Activated gamma-delta T cell treated with anti-CD3 and anti-CD28 coated beads, Interleukin-2, amount 50 U/mL, for 16 hours (primary cell): ENCODE measurements around the gene GALNT9.
A peak's percentile ranks its signal among the peaks of the same experiment; 100 is the strongest.
"Not testable (repeated sequence)": the region's sequence is repeated elsewhere in the genome, so short reads cannot be mapped to it uniquely, and the experiment has no call there.

Experiments
- DNase-seq: peaks from one replicate; pipeline ENCODE4 v3.0.0-alpha.2; 2020; ENCODE audit warnings: low read depth

Gene GALNT9

GRCh38 chr12:132195242-132195641 lies 134.1 kb downstream of the GALNT9 start:
- not testable (repeated sequence) for DNase-seq

DNA sequence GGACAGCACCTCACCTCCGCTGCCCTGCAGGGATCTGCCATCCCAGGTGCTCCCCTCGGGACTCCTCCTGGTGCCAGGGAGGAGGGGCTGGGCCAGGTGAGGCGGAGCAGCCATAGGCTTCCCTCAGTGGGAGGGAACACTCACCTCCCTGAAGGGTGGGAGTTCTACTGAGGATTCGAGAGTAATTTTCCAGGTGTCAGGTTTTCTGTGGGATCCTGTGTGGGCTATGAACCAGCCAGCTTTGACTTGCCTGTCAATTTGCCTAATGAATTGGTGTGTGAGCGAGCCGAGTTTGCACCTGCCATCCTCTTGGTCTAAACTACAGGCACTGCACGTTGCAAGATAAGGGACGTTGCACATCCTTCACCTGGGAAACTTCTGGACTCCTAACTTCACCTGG lies 134.8 kb downstream of the GALNT9 start:
- DNase-seq = no peak

GRCh38 chr12:132194056-132194455 lies 135.3 kb downstream of the GALNT9 start:
- no peak for DNase-seq

- DNase-seq = no peak
These were observed 137.5 kb downstream of the GALNT9 start for GRCh38 chr12:132191715-132192553.

GRCh38 chr12:132190834-132191500 lies 138.4 kb downstream of the GALNT9 start:
- DNase-seq = no peak

DNA sequence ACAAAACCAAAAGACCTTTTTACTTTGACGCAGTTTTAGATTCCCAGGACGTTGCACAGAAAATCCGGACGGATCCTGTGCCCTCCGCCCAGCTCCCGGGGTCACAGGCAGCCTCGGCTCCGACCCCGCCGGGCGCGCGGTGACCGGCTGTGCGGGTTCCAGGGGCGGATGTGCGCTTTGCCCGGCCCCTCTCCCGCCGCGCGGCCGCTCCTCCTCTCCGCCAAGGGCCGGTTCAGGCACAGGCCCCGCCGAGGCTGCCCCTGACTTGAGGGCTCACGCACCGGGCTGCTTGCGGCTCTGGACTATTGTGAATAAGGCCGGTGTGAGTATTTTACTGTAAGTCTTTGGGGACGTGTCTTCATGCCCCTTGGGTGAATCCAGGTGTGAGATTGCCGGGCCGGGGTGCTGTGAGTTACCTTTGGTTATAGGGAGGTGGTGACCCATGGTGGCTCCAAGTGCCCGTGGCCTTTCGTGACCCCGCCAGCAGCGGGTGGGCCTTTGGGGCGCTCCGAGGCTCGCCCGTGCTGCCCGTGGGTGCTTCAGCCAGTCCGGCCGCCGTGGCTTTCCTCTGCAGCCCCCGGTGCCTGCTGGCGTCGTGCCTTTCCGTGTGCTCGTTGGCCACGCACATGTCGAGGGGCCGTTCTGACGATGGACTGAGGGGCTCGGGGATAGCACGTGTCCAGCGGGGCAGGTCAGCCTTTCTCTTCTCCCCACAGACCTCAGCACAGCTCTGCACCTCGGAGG lies 139.2 kb downstream of the GALNT9 start:
- DNase-seq = no peak

DNA sequence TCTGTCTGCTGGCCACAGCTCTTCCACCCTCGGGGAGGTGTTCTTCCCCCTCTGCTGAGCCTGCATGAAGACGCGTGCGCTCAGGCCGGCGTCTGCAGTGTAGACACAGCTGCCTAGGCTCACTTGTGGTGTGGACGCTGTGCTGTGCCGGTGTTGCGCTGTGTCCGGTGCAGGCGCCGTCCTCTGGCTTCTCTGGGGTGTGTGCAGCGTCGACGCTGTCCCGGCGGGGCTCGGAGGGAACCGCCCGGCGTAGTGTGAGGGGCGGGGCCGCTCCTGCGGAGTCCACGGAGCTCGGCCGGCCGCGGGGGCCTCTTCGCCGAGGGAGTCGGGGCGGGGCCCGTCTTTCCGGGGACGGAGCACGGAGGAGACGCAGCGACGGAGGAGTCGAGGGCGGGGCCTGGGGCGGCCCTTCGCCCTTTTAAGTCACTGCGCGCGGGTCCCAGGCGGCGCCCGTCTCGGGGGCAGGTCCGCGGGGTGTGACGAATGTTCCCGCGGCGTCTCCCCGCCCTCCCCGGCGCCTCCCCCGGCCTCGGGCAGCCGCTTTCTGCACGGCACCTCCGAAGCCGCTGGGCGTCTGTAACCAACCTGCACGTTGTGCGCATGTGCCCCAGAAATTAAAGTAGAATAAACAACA lies 139.9 kb downstream of the GALNT9 start:
- peak; percentile 89 for DNase-seq

GRCh38 chr12:132188916-132189325 lies 140.5 kb downstream of the GALNT9 start:
- no peak for DNase-seq

- DNase-seq = no peak
These were observed 140.9 kb downstream of the GALNT9 start for GRCh38 chr12:132188451-132188901.

DNA sequence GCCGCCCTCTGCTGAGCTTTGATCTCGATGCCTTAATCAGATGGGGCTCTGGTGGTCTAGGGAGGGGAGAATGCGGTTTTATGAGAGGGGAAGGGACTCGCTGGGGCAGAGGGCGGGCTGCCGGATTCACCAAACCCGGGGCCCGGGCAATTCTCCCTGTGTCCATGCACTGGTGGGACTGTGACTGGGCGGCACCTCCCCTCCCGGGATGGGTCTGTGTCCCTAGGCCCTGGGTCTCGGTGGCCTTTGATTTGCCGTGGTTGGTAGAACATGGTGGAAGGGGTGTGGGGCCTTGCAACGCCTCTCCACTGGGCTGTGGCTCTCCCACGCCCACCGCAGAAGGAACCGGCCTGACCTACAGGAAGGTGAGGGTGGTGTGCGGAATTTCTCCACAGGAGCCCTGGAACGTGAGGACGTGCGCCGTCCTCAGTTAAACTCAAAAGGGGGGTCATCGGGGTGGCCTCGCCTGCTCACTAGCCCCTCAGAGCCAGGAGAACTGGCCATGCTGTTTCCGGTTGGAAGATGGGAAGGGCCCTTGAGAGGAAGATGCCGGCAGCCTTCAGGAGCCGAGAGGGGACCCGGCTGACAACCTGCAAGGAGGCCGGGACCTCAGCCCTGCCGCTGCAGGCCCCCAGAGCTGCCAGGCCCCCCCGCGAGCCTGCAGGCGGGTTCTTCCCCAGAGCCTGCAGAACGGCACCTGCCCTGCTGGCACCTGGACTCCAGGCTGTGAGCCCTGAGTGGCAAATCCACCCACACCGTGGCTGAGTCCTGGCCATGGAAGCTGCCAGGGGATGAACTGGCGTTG lies 141.5 kb downstream of the GALNT9 start:
- DNase-seq = no peak

- no peak for DNase-seq
These were observed 142.3 kb downstream of the GALNT9 start for GRCh38 chr12:132186857-132187620.

DNA sequence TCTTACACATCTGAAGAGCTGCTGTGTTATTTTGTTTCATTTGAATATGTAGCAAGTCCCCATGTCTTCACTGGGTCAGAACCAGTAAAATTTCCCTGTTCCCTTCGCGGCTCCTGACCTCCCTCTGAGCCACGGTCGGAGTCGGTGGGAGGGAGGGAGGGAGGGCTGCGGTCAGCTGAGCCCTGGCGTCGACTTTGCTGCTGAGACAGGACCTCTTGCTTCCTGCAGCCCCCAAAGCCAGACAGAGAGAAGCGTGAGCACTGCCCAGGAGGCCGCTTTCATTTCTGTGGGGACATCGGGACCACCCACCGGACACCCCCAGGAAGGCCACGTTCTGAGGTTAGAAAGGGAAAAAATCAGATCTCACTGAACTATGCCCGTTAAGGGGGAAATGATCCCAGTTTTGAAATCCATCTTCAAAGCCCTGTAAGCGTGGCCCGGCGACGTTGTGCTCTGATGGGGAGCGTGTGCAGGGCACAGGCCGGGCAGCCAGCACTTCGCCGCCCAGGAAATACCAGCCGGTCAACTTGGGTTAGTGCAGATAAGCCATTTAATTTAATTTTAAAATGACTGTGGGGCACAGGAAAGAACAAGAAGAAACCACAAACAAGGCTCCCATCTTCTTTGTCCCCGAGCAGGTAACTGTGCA lies 143.1 kb downstream of the GALNT9 start:
- no peak for DNase-seq

GRCh38 chr12:132185705-132186104 lies 143.7 kb downstream of the GALNT9 start:
- no peak for DNase-seq

- DNase-seq = no peak
These were observed 146.6 kb downstream of the GALNT9 start for GRCh38 chr12:132182711-132183365.

- DNase-seq = no peak
These were observed 147.1 kb downstream of the GALNT9 start for GRCh38 chr12:132182206-132182710.

- no peak for DNase-seq
These were observed 147.7 kb downstream of the GALNT9 start for GRCh38 chr12:132181570-132182200.

- DNase-seq = no peak
These were observed 148.5 kb downstream of the GALNT9 start for GRCh38 chr12:132180648-132181546.
